Activated CD8-positive, alpha-beta memory T cell treated with anti-CD3 and anti-CD28 coated beads for 48 hours (primary cell): ENCODE data around the gene ARID3A.
"Not testable (repeated sequence)": the region's sequence is repeated elsewhere in the genome, so short reads cannot be mapped to it uniquely, and the experiment has no call there.

Source experiments
- DNase-seq, 3 experiments: peaks; one replicate each; pipeline ENCODE4 v3.0.0-alpha.2; 2020; ENCODE audit warnings: low read depth in 2 of 3, low spot score in 2 of 3

The ARID3A gene, protein sequence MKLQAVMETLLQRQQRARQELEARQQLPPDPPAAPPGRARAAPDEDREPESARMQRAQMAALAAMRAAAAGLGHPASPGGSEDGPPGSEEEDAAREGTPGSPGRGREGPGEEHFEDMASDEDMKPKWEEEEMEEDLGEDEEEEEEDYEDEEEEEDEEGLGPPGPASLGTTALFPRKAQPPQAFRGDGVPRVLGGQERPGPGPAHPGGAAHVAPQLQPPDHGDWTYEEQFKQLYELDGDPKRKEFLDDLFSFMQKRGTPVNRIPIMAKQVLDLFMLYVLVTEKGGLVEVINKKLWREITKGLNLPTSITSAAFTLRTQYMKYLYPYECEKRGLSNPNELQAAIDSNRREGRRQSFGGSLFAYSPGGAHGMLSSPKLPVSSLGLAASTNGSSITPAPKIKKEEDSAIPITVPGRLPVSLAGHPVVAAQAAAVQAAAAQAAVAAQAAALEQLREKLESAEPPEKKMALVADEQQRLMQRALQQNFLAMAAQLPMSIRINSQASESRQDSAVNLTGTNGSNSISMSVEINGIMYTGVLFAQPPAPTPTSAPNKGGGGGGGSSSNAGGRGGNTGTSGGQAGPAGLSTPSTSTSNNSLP

DNA sequence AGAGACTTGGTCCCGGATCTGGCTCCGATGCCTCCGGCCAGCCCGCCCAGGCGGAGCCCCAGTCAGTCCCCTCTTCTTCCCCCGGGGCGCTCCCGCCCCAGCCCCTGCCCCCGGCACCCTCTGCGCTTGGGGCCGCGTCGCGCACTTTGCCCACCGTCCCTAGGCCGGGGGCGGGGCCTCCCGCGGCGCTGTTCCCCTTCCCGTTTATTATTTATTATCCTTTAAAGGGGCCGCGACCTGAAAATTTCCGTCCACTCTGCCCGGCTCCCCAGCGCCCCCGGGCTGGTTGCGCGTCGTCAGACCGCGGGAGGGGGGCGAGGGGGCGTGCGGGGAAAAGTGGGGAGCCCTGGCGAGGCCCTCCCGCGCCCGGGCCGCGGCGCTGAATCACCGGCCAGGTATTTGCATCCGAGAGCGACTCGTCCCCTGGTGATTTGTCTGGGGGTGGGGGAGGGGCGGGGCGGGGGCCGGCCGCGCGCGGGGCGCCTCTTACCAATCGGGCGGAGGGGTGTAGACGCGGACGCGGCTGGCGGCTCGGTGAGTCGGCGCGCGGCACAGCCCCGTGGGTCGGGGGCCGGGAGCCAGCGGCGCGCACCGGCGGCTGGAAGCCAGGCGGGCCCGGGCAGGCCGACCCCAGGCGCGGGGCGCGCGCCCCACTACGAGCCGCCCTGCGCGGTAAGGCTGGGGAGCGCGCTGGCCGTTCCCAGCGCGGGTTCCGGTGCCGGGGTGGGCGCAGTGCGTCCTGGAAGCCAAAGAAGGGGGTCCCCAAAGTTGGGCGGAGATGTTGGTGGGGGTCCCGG lies at the start of gene ARID3A:
Gene ARID3A, plus strand, starts transcription at position 510 of the 797 bp plus-strand sequence. CDS start 3,494 bp downstream, outside the sequence.
- peak in 1 of 3 experiments; percentile 71 for DNase-seq

GRCh38 chr19:876089-876488 lies 49.7 kb upstream of the ARID3A start:
- DNase-seq: no peak

DNA sequence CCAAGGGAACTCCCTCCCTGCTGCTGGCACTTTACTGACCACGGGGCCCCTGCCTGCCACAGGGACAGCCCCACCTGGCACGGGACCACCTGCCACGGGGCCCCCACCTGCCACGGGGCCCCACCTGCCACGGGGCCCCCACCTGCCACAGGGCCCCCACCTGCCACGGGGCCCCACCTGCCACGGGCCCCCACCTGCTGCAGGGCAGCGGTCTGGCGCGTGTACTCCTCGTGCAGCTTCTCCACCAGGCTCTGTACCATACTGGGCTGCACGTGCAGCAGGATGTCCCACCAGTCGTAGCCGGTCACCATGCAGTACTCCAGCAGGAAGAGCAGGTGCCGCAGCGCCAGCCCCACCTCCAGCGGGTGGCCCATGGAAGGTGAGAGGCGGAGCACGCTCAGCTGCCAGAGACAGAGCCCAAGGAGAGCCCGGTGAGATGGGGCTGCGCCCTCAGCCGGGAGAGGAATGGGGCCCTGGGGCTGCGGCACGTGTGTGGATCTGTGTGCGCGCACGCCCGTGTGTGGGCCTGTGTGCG lies 49.0 kb upstream of the ARID3A start:
- no peak for DNase-seq

GRCh38 chr19:877992-878660 lies 47.7 kb upstream of the ARID3A start:
- DNase-seq: not testable (repeated sequence)

GRCh38 chr19:878751-879561 lies 46.9 kb upstream of the ARID3A start:
- DNase-seq: not testable (repeated sequence)

- DNase-seq: no peak
Measured at GRCh38 chr19:879711-880438, 46.0 kb upstream of the ARID3A start.

GRCh38 chr19:881385-882071 lies 44.3 kb upstream of the ARID3A start:
- DNase-seq: no peak

GRCh38 chr19:882871-883497 lies 42.9 kb upstream of the ARID3A start:
- DNase-seq: no peak

- no peak for DNase-seq
Measured at GRCh38 chr19:883661-884211, 42.1 kb upstream of the ARID3A start.

DNA sequence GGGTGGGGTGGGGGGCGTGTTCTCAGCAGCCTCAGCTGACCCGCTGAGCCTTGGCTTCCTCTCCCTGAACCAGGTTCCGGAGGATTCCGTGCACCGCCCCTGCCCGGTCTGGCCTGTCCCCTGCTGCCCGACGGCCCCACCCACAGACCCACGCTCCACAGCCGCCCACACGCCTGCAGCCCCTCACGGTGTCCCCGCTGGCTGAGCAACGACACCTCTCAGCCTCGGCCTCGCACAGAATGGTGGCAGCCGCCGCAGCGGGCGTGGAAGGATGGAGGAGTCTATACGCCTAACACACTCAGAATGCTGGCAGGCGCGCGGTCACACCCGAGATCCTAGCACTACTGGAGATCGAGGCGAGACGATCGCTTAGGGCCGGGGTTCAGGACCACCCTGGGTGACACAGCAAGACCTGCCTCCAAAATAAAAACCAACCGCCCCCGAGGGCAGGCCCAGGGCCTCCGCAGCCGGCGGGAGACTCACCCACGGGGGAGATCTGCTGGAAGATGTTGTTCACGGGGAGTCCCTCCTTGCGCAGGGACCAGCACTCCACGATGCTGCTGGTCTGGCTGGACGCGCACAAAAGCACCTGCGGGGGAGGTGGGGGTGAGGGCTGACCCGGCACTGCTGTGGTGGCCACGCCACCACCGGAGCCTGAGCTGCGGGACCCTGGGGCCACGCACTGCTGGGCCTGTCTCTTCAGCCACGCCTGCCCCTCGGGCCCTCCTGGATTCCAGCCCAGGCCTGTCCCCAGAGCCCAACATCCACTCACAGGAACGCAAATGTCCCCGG lies 41.2 kb upstream of the ARID3A start:
- no peak for DNase-seq

DNA sequence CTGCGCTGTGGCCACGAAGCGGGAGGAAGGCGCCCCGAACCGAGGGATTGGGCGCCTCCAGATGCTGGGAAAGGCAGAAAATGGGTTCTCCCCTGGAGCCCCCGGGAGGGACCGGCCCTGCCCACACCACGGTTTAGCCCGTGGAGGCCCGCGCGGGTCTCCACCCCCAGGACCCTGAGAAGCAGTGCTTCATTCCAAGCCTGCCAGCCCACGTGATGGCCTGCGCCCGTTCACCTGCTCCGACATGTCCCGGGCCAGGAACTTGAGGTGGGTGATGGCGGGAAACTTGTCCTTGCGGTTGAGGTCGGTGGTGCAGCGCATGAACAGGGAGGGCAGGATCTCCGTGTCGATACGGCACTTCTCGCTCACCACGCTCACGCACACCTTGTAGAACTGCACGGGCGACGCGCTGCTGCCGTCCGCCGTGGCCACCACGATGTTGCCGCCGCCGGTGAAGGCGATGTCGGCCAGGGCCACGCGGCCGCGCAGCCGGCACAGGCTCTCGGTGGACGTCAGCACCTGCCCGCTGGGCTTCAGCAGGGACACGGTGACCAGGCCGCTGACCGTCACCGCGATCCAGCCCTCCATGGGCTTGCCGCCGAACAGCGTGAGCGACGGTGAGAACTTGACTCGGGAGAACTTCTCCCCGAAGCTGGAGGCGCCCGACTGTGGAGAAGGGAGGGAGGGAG lies 40.2 kb upstream of the ARID3A start:
- no peak for DNase-seq

GRCh38 chr19:887072-887471 lies 38.8 kb upstream of the ARID3A start:
- no peak for DNase-seq

DNA sequence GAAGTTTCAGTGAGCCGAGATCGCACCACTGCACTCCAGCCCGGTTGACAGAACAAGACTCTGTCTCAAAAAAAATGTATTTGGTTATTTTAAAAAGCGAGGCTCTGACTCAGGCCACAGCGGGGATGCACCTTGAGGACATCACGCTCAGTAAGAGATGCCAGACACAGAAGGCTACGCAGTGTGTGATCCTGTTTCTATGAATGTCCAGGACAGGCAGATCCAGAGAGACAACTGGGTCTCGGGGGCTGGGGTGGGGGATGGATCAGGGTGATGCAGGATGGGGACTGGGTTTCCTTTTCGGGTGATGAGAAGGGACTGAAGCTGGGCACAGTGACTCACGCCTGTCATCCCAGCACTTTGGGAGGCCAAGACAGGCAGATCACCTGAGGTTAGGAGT lies 38.2 kb upstream of the ARID3A start:
- no peak for DNase-seq

GRCh38 chr19:888581-889385 lies 37.1 kb upstream of the ARID3A start:
- DNase-seq: no peak

- no peak for DNase-seq
Measured at GRCh38 chr19:889662-890295, 36.1 kb upstream of the ARID3A start.
